IPS-18c (cell line): Measurements from ENCODE around the gene SLITRK3.

Source experiments
- H3K4me3 ChIP-seq: 2 replicates; pipeline ENCODE4 v1.7.0; 2013; ENCODE audit warnings: low read depth, mild to moderate bottlenecking, low read length, moderate library complexity; ENCODE audit not compliant: insufficient read depth
- H3K9me3 ChIP-seq: one replicate; pipeline ENCODE4 v1.6.1; 2013; ENCODE audit warnings: mild to moderate bottlenecking, low read length, moderate library complexity; ENCODE audit not compliant: control insufficient read depth, insufficient read depth

Gene SLITRK3, protein sequence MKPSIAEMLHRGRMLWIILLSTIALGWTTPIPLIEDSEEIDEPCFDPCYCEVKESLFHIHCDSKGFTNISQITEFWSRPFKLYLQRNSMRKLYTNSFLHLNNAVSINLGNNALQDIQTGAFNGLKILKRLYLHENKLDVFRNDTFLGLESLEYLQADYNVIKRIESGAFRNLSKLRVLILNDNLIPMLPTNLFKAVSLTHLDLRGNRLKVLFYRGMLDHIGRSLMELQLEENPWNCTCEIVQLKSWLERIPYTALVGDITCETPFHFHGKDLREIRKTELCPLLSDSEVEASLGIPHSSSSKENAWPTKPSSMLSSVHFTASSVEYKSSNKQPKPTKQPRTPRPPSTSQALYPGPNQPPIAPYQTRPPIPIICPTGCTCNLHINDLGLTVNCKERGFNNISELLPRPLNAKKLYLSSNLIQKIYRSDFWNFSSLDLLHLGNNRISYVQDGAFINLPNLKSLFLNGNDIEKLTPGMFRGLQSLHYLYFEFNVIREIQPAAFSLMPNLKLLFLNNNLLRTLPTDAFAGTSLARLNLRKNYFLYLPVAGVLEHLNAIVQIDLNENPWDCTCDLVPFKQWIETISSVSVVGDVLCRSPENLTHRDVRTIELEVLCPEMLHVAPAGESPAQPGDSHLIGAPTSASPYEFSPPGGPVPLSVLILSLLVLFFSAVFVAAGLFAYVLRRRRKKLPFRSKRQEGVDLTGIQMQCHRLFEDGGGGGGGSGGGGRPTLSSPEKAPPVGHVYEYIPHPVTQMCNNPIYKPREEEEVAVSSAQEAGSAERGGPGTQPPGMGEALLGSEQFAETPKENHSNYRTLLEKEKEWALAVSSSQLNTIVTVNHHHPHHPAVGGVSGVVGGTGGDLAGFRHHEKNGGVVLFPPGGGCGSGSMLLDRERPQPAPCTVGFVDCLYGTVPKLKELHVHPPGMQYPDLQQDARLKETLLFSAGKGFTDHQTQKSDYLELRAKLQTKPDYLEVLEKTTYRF

GRCh38 chr3:165195640-165196576, at the start of gene SLITRK3:
SLITRK3 (minus strand) TSS chr3:165196384; CDS start chr3:165190830, 5,554 bp downstream.
- H3K9me3 ChIP-seq, result no peaks in the 10 kb centered on the region
- peak within 1 kb of the TSS; percentile 69 for H3K4me3 ChIP-seq

- Histone ChIP-seq H3K9me3 (no peaks in the 10 kb centered on the region), H3K4me3 (no peak overlapping the region)
Measured at GRCh38 chr3:165243597-165243996, 47.4 kb upstream of the SLITRK3 start.

- no peak overlapping the region for H3K4me3 ChIP-seq
- H3K9me3 ChIP-seq, result no peaks in the 10 kb centered on the region
Measured at GRCh38 chr3:165233501-165234195, 37.5 kb upstream of the SLITRK3 start.

DNA sequence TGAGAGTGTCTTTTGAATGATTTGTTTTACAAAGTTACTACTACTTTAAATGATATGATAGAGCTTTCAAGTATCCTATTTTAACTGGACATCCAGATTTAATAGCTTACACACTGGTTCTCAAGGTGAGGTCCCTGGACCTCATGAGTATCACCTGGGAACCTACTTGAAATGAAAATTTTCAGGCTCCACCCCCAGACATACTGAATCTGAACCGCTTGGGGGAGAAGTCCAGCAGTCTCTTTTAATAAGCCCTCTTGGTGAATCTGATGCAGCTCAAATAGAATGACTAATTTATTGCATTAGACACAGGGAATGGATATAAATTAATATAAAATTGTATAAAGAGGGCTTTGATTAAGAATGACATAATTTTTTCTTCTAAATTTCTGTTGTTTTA, 29.4 kb upstream of the SLITRK3 start:
- Histone ChIP-seq H3K9me3 (no peaks in the 10 kb centered on the region), H3K4me3 (no peak overlapping the region)

DNA sequence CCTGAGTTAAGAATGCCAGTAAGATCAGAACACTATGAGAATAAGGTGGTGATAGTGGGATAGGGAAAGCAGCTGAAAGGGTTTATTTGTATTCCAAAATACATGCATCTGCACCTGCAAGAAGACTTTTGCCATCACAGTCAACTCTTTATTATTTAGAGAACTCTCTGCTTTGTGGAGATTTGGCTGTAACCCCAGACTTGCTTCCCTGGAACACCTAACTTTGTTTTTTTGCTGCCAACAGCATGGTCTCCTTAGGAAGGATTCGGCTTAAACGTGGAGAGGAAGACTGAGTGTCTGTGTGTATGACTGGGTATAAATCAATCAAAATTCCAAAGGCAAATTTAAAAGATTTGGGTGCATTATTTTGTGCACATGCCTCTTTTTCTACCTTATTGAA, 21.6 kb upstream of the SLITRK3 start:
- H3K4me3 ChIP-seq, result no peak overlapping the region
- no peaks in the 10 kb centered on the region for H3K9me3 ChIP-seq

DNA sequence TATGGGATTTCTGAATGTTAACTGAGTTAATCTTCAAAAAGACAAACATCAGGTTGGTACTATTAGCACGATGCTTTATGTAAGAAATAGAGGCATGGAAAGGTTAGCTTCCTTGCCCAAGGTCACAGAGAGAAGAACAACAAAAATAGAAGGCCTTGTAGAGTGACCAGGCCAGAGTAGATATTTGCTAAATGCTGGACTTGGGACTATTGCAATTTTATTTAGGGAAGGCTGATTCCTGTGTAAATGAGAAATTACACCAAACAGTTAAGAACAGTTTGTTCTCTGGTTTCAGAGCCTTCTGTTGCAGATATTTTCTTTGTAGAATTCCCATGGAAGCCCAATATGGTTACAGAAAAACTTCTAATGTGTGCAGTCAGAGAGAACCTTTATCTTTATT, 16.4 kb upstream of the SLITRK3 start:
- Histone ChIP-seq H3K9me3 (no peaks in the 10 kb centered on the region), H3K4me3 (no peak overlapping the region)

GRCh38 chr3:165211721-165212120, 15.5 kb upstream of the SLITRK3 start:
- Histone ChIP-seq H3K4me3 (no peak overlapping the region), H3K9me3 (no peaks in the 10 kb centered on the region)

- no peak overlapping the region for H3K4me3 ChIP-seq
- H3K9me3 ChIP-seq, result no peaks in the 10 kb centered on the region
Measured at GRCh38 chr3:165210727-165211126, 14.5 kb upstream of the SLITRK3 start.

- Histone ChIP-seq H3K9me3 (no peaks in the 10 kb centered on the region), H3K4me3 (no peak overlapping the region)
Measured at GRCh38 chr3:165210132-165210531, 13.9 kb upstream of the SLITRK3 start.

DNA sequence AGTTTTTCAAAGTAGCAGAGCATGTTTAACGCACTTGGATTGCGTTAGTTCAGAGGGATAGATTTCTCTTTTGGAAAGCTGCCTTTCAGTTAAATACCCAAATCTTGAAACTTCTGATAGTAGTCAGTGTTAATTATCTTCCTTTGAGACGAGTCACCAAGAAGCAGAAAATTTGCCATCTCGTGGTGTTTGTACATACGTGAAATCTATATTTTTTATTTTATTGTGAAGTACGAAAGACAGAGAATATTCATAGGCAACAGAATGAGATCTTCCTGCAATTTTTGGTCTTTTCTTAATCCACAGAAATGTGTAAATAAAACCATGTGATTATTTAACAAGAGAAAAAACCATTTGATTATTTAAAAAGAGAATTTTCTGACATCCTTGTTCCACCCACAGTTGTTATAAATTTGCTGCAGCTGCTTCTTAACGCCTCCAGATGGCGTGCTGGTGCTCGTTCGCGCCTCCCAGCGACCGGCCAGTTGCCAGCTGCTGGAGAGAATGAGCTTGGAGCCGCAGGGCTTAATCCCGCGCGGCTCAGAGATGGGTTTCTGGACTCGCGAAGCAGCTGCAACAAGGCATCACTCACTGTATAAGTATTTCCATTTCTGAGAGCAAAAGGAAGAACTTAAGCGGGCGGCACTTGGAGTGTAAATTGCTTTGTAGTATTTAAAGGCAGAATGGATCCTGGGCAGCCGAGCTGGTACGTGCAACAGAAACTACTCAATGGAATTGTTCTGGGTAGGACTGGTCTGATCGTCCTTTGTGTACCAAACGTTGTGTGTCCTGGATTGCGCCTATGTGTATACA, 10.5 kb upstream of the SLITRK3 start:
- peak overlapping the region; percentile 12; the same call in 1 of the 2 replicates for H3K4me3 ChIP-seq

DNA sequence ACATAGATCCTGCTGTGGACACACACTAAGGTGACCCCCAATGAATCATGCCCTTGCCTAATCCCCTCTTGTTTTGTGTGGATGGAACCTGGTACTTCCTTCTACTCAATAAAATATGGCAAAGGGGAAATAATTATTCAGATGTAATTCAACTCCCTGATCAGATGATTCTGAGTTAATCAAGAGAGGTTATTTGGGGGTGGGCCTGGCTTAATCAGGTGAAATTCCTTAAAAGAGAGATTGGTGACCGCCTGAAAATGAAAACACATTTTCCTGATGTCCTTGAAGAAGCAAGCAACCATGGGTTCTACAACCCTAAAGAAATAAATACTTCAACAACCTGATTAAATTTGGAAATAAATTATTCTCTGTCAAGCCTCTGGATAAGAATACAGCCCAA, 8.3 kb upstream of the SLITRK3 start:
- H3K9me3 ChIP-seq, result no peaks in the 10 kb centered on the region
- H3K4me3 ChIP-seq, result no peak overlapping the region

More for the DNA sequence above, 10.5 kb upstream of the SLITRK3 start:
- H3K9me3 ChIP-seq, result no peaks in the 10 kb centered on the region

DNA sequence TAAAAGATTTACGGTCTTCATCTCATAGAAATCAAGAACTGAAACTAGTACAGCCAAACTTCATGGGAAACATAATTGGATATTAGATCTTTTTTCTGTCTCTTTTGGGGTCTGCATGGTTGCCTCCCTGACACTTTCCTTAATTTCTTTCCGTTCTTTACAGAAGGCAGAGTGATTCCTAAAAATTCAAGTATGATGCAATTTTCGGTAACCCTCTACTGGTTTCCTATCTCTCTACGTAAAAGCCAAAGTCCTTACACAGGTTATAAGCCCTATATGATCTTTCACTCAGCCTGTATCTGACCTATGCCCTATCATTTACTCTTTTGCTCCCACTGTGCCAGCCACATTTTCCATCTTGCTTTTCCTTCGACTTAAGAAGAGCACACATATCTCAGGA, 6.8 kb upstream of the SLITRK3 start:
- H3K9me3 ChIP-seq, result no peaks in the 10 kb centered on the region
- no peak overlapping the region for H3K4me3 ChIP-seq

DNA sequence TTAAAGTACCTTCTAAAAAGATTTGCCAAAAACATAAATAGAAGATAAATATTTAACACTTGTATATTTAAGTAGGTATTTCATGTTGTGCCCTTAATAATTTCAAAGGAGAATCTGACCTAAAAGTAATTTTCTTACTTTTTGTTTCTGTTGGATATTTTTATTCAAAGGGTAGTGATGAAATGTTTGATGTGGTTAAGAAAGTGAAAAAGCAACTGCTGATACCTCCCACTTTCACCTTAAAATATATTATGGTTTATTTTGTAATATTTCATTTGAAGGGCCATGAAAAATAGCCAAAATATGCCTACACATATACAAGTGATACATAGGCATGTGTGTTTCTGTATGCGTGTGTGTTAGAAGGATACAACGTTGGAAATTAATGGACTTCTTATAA, 5.8 kb upstream of the SLITRK3 start:
- Histone ChIP-seq H3K4me3 (no peak overlapping the region), H3K9me3 (no peaks in the 10 kb centered on the region)

DNA sequence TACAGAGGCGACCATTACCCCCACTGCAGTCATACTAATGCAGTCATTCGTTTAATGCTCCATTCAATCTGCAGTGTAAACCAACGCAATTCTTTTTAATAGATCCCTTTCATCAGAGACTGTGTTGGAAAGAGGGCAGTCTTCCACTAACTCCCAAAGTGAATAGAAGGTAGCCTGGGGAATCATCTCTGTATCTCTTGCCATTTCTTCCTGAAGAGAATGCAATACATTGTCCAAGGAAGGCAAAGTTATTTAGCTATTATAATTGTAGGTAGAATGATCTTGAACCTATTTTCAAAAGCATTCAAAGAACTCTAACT, 1.3 kb upstream of the SLITRK3 start:
- Histone ChIP-seq H3K9me3 (no peaks in the 10 kb centered on the region), H3K4me3 (peak overlapping the region; percentile 69; the same call in 1 of the 2 replicates)

DNA sequence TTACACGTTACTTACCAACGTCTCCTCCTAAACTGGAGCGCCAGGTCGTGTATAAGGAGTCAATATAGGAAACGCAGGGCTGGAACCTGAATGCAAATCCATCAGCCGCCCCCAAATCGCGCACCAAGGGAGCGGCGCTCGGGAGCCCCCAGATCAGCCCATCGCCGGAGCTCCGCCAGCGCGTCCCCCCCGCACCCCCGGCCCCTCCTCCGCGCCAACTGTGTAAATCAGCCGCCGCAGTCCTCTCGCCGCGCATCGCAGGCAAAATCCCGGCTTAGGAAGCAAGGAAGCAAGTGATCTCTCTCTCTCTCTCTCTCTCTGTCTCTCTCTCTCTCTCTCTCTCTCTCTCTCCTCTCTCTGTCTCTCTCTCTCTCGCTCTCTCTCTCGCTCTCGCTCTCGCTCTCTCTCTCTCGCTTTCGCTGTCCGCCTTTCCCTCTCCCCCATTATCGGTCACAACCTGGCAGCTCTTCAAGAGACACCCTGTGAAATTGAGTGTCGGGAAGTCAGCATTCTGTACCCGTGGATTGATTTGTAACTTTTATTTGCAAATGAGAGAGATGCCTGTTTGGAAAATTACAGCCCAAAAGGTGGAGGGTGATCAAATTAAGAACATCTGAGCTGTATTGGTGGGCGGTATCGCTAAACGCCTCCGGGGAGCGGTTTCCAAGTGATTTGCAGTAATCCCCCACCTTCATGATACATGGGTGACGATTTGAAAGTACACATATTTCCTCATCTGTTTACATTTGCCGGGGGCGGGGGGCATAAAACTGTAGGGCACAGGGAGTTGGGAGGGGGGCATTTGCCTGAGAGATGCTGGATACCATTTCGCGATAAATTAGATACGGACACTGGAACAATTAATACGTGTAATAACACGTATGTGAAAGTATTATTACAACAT, 645 bp upstream of the SLITRK3 start:
- Histone ChIP-seq H3K4me3 (peak overlapping the region; percentile 69), H3K9me3 (no peaks in the 10 kb centered on the region)
